H7 (cell line): ENCODE results near the gene COA8. TPM values are rescaled to one million over a fixed set of nuclear protein-coding genes. Genes with fewer than 3 reads are reported as not detected.
"Not testable (repeated sequence)": the region's sequence is repeated elsewhere in the genome, so short reads cannot be mapped to it uniquely, and the experiment has no call there.

Experiments
- DNase-seq: peaks from one replicate; pipeline ENCODE4 v3.0.0; 2012
- H3K27me3 ChIP-seq: 2 replicates; pipeline ENCODE4 v1.6.0; 2011; ENCODE audit warnings: mild to moderate bottlenecking, low read length; ENCODE audit not compliant: control insufficient read depth, insufficient read depth
- H3K36me3 ChIP-seq: replicated peaks from 2 replicates; pipeline ENCODE4 v1.5.1; 2011; ENCODE audit warnings: low read length; ENCODE audit not compliant: control insufficient read depth, insufficient read depth
- H3K4me3 ChIP-seq: 2 replicates; pipeline ENCODE4 v1.5.1; 2011; ENCODE audit warnings: low read depth, mild to moderate bottlenecking, control low read depth, low read length, moderate library complexity; ENCODE audit not compliant: insufficient read depth
- total RNA-seq: library from RNA; depleted of rRNA; stranded (reverse); fragments of >200 nt; shearing (Covaris generic); gene quantifications from 2 replicates; pipeline ENCODE4 v1.2.3, GENCODE V29; 2014

The COA8 gene
- total RNA-seq, 1 experiment from 2014 or later = 15.8 TPM

DNA sequence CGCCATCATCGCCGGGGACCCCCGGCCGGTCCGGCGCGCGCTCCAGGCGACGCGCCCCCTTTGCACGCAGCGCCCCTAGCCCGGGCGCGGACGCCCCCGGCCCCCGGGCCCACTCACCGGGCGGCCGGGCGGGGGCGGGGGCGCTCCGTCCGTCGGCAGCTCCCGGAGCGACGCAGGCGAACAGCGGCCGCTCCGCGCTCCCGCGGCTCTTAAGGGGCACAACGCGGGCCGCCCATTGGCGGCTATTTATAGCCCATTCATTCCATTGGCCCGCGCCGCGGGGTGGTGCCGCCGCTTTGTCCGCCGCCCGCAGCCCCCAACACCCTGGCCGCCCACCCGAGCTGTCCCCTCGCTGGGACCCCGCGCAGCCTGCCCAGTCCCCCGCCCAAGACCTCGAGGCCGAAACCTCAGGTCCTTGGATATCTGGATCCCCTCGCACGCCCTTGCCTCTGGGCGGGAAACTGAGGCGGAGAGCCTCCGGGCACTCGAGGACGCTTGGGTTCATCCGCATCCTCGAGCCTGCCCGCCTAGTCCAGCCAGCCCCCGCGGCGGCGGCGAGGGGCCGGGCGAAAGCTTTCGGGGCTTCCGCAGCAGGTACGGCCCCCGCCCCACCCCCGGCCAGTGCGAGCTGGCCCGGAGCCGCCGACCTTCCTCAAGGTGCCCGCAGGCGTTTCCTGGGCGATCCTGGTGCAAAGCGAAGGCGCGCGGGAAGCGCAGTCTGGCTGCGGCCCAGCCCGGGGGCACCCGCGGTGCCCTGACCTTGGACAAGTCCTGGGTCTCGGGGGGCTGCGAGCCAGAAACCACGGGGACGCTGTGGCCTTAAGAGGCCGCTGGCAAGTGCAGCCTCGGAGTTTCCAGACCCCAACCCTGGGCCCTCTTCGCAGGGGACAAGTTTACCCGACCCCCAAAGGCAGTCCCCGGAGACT, 39.8 kb upstream of the COA8 start, which contains the start of gene CKB:
TSS of gene CKB (minus strand) at position 182 of the 926 bp plus-strand sequence. CDS start 337 bp downstream, outside the sequence.
- Histone ChIP-seq H3K4me3 (peak within 1 kb of the TSS; percentile 88), H3K36me3 (peaks cover 10% of the 10 kb centered on the region), H3K27me3 (peaks cover 15% of the 10 kb centered on the region)
- peak; percentile 96 for DNase-seq

DNA sequence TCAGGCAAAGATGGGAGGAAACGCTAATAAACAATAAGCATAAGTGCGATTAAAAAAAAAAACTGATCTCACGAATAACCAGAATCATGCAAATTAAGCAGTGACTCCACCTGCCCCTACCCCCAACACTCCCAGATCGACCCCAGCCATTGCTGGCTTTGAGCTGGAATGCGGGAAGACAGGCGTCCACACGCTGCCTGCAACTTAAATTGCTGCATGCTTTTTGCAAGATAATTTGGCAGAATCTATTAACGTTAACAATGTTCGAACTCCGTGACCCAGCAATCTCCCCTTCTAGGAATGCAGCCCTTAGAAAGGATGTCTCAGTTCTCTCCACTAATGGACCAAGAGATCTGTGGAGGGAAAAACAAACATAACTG, 39.2 kb upstream of the COA8 start:
- DNase-seq = peak; percentile 78
- peaks cover 15% of the 10 kb centered on the region for H3K27me3 ChIP-seq
- H3K36me3 ChIP-seq = peaks cover 10% of the 10 kb centered on the region
- no peak overlapping the region for H3K4me3 ChIP-seq

DNA sequence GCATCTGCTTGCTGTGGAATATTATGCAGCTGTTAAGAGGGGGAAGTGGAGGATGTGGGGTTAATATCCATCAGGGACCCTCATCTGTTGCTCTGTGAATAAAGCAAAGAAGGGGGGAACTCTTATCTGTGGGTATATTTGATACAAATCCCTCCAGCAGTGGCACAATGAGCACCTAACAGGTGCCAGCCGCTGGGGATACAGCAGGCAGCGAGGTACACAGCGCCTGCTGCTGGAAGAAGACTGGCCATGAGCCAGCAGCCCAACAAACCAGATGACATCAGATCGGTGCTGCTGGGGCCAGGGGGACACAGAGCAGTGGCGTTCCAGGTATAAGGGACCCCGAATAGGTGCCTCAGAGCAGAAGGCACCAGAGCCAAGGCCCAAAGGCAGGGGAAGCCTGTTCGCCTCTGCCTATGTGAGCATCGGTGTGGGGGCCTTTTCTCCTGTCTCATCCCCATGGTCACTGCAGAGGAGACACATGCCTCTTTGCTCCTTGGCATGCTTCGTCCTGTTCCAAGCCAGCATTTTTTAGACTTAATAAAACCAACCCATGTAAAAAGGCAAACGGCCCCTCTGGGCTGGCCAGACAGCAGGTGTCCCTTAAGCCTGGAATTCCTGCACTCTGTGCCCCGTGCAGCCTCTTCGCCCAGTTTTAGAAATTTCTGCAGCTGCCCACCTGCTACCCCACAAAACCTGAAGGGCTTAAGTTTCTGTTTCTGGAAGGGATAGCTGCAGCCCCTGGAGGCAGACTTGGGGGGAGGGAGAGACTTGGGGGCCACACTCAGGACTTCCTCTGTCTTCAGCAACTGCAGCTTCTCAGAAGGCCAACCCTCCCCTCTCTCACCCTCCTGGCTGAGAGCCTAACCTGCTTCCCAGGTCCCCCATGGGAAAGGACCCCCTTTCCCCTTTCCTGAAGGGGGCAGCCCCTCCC, 38.5 kb upstream of the COA8 start:
- H3K4me3 ChIP-seq = no peak overlapping the region
- peaks cover 9% of the 10 kb centered on the region for H3K36me3 ChIP-seq
- peak; percentile 69 for DNase-seq
- H3K27me3 ChIP-seq = peaks cover 15% of the 10 kb centered on the region

- DNase-seq, H3K4me3 ChIP-seq, H3K36me3 ChIP-seq: not testable (repeated sequence)
- peaks cover 15% of the 10 kb centered on the region for H3K27me3 ChIP-seq
Observed at GRCh38 chr14:103525430-103526246, 37.1 kb upstream of the COA8 start.

DNA sequence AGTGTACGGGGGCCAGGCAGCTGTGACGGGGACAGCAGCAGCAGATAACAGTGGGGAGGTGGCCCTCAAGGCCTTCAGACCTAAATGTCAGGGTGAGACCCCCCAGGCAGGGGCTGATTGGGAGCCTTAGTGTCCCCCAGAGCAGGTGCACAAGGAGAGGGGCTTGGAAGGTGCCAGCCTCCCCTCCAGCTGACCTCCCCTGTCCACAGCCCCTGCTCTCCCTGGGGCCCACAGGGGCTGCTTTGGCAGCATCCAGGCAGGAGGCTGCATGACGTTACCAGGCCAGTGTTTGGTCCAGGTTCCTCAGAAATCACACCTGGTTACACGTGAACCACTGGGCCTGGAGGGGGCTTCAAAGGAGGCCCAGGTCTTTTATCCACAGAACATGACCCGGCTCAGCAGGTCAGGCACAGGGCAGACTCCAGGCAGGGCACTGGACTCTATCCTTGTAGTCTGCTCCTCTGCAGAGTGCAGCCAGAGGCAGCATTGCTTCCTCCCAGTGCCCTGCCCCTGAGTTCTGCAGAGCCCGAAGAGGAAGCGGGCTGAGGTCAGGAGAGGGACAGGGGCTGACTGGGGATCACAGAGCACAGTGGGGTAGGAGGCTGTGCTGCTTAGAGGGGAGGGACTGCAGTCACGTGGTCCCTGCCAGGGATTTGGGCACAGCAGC, 36.4 kb upstream of the COA8 start:
- H3K36me3 ChIP-seq = no peaks in the 10 kb centered on the region; the same call in 1 of the 2 replicates
- no peak for DNase-seq

DNA sequence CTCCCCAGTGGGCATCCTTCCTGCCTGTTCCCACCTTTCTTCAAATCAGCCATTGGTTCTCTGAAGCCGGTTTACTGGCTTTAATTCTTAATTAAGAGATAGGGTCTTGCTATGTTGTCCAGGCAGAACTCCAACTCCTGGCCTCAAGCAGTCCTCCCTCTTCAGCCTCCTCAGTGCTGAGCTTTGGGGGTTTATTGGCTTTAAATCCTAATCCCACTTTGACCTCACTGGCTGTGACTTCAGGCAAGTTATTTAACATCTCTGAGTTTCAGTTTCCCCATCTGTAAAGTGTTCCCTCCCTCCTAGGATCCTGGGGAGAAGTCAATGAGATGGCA, 35.9 kb upstream of the COA8 start:
- no peak overlapping the region for H3K4me3 ChIP-seq
- no peaks in the 10 kb centered on the region; the same call in 1 of the 2 replicates for H3K36me3 ChIP-seq
- peaks cover 15% of the 10 kb centered on the region for H3K27me3 ChIP-seq
- no peak for DNase-seq

More for the DNA sequence above, 36.4 kb upstream of the COA8 start:
- H3K27me3 ChIP-seq = peaks cover 15% of the 10 kb centered on the region
- H3K4me3 ChIP-seq = no peak overlapping the region

DNA sequence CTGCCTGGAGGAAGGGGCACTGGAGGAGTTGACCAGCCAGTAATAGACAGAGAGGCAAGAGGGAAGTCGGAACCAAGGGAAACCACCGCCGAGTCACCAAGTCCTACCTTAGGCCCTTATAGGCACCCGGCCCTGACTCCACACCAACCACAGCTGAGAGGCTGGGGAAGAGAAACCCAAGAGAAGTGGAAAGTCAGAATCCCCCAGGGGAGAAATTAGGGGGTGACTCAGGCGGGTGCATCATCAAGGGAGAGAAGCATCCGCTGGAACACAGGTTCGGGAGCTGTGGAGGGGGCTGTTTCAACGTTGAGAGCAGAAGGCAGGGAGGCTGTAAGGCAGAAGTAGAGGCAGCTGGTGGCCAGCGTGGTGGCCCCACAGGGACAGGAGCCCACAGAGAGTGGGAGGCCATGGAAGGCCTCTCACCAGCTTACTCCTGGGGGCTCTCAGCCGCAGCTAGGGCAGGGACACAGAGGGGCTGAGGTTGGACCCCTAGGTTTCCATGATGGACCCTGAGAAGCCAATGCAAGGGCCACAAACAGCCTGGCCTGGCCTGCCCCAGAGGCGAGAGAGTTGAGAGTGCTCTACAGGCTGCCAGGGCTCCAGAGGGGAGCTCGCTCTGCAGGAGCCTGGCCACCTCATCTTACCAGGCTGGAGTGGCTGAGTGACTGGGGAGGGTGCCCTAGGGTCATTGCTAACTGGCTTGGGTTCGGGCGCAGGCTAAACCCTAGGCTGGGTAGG, 35.2 kb upstream of the COA8 start:
- peaks cover 15% of the 10 kb centered on the region for H3K27me3 ChIP-seq
- DNase-seq = no peak
- H3K4me3 ChIP-seq = no peak overlapping the region
- no peaks in the 10 kb centered on the region; the same call in 1 of the 2 replicates for H3K36me3 ChIP-seq

- H3K4me3 ChIP-seq = peak overlapping the region; percentile 90
- peaks cover 15% of the 10 kb centered on the region for H3K27me3 ChIP-seq
- no peaks in the 10 kb centered on the region; the same call in 1 of the 2 replicates for H3K36me3 ChIP-seq
- no peak for DNase-seq
Observed at GRCh38 chr14:103528146-103528586, 34.6 kb upstream of the COA8 start.

GRCh38 chr14:103528587-103529382, 34.0 kb upstream of the COA8 start, which contains the start of gene TRMT61A:
Gene TRMT61A (plus strand): TSS chr14:103529196. CDS start chr14:103529979, 783 bp downstream.
- no peaks in the 10 kb centered on the region; the same call in 1 of the 2 replicates for H3K36me3 ChIP-seq
- peak within 1 kb of the TSS; percentile 90 for H3K4me3 ChIP-seq
- DNase-seq = peak; percentile 100
- peaks cover 9% of the 10 kb centered on the region for H3K27me3 ChIP-seq

DNA sequence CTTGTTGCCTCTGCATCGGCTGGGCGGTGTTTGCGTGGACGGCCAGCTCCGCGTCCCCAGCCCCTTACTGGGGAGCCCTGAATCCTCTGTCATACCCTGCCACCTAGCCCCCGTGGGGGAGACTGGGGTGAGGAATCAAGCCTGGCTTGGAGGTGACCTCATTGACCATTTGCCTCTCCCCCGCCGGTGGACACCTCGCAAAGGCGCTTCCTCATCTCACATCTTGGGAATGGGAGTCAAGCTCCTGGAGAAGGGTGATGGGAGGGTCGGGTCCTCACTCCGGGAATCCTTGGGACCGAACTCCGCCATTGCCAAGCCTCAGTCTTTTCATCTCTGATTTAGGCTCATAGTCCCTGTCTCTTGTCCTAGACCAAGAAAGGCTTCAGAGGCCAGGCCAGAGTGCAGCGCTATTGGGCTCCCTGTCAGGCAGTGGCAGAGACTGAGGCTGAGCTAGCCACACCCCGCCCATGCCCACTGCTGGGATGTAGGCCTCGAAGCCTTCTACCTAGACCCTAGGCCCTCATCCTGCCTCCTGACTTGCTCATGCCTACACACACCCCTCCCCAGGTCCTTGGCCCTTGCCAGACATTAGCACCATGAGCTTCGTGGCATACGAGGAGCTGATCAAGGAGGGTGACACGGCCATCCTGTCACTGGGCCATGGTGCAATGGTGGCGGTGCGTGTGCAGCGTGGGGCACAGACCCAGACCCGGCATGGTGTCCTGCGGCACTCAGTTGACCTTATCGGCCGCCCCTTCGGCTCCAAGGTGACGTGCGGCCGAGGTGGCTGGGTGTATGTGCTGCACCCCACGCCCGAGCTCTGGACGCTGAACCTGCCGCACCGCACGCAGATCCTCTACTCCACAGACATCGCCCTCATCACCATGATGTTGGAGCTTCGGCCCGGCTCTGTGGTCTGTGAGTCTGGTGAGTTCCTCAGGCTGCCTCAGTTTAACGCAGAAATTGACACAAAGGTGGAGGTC, 33.1 kb upstream of the COA8 start:
- Histone ChIP-seq H3K4me3 (peak overlapping the region; percentile 90), H3K27me3 (peaks cover 1% of the 10 kb centered on the region; the same call in 1 of the 2 replicates), H3K36me3 (no peaks in the 10 kb centered on the region; the same call in 1 of the 2 replicates)
- DNase-seq = no peak

- Histone ChIP-seq H3K27me3 (no peaks in the 10 kb centered on the region), H3K36me3 (no peaks in the 10 kb centered on the region; the same call in 1 of the 2 replicates), H3K4me3 (no peak overlapping the region)
- DNase-seq = peak; percentile 93
Observed at GRCh38 chr14:103530390-103530789, 32.4 kb upstream of the COA8 start.
